Measurements from ENCODE around the gene ITPR1.

ITPR1 gene

DNA sequence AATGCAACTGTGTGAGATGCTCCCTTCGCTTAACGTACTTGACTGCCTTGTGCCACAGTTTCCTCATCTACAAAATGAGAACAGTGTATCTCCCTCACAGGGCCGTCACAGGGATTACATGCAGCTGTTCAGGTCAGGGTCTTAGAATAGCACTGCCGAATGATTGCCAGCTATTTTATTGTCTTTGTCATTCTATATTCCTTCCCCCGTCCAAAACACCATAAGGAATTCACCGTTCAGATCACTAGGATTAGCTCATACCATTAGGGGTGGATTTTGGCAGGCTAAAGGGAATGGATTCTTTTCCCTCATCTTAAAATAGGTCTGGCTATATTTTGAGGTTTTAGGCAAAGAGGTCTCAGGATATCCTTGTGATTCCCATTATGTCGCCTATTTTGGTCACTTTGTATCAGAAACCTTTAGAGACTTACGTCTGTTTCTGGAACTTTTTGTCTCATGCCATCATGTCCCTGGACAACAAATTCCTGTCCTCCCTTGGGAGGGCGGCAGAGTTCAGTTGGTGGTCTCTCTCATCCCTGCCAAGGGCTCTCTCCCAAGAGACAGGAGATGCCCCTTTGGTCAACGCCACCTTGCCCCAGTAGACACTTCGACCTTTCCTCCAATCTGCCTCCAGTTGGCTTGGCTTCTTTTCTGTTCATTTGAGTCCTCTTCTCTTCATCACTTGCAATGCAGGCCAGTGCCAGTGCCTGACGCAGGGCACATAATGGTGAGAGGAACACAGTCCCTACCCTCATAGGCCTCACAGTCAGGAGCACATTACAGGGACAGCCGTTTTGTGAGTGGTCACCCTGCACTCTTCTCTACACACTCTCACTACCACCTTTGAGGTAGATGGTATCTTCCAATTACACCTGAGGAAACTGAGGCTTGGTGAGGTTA, 314.5 kb downstream of the ITPR1 start:
- no peak for DNase-seq (ENCODE audit: low read depth in 2 of 2)

DNA sequence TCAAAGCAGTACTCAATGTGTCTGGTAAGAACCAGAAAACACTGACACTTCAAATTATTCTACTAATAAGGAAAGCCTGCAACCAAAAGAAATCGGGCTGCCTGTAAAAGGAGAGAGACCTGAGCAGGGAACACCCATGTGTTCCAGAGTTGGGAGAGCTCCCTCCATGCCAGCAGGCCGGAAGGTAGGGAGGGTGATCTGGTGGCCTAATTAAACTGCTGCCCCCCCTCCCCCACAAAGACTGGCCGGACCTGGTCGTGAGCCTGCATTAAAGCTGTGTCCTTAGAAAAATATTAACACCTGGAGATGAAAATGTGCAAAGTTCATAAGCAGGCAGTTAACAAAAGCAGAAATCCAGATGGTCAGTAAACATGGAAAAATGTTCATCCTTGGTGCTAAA, 315.5 kb downstream of the ITPR1 start:
- DNase-seq (ENCODE audit: low read depth in 2 of 2) = no peak

DNA sequence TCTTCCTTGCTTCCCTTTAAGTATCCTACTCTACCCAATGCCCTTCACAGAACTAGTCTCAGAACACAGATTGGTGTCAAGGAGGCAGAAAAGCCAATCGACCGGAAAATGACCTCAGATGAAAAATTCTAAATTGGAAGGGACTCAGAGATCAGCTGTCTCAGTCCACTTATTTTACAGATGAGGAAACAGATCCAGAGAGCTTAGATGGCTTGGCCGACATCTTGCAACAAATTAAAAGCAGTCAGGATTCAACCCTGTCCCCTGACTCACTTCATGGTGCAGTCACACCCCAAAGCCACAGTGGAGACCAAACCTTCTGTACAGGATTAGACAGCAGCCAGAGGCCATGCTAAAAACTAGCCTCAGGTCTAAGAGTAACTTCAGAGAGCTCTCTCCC, 316.8 kb downstream of the ITPR1 start:
- no peak for DNase-seq (ENCODE audit: low read depth in 2 of 2)

- DNase-seq (ENCODE audit: low read depth in 2 of 2) = no peak
Measured at GRCh38 chr3:4812591-4812990, 319.4 kb downstream of the ITPR1 start.

DNA sequence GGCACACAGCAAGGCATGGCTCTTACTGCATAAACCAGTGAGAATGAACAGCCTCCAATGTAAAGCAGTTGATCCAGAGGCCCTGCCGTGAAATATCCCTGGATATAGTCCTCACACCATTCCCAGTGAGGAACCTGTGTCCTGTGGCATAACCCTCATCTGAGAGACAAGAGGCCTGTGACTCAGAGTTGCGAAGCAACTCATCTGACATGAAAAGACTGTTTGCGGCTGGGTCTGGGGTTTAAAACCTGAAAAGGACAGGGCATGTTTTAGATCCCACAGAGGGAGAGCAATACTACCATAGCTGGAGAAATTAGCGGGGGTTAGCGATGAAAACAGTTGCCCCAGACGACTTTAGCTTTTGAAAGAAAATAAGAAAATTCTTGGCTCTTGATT, 320.8 kb downstream of the ITPR1 start:
- DNase-seq (ENCODE audit: low read depth in 2 of 2) = no peak

DNA sequence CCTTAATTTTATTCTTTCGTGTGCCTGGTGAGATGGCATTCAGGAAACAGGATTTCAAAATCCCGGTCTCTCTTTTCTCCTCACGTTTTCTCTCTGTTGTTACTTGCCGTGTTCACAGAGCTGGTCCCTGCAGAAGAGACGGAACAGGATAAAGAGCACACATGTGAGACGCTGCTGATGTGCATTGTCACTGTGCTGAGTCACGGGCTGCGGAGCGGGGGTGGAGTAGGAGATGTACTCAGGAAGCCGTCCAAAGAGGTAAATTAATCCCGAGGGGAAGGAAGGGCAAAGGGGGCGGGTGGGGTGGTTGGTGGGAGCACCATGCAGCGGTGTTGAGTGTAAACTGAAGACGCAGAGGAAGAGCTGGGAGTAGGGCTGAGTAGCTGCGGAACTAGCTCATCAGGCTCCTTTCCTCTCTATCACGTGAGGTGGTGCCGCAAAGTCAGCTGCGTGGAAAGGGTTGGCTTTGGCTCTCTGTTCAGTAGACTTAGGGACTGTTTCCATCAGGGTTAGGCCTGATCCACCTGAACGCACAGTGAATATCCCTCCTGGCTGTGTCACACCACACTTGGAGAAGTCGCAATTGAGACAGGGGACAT, 321.3 kb downstream of the ITPR1 start:
- DNase-seq (ENCODE audit: low read depth in 2 of 2) = no peak

GRCh38 chr3:4814904-4815574, 321.9 kb downstream of the ITPR1 start:
- DNase-seq (ENCODE audit: low read depth in 2 of 2) = no peak

- DNase-seq (ENCODE audit: low read depth in 2 of 2) = no peak
Measured at GRCh38 chr3:4816306-4816705, 323.2 kb downstream of the ITPR1 start.

DNA sequence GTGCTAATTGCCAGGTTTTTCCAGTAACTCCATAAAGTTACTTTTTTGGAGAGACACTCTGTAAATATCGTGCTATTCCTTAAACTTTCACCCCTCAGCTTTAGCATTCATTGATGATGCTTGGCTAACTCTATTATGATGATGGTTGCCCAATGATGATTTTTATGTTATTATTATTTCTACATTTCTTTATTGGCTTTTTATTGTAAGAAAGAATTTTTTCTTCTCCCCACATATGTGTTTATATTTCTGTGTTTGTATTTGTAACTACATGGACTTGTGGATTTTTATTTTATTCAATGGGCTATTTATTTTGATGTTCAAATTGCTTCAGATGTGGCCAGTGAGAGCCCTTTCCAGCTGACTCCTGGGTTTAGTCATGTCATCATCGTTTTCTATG, 323.6 kb downstream of the ITPR1 start:
- no peak for DNase-seq (ENCODE audit: low read depth in 2 of 2)

DNA sequence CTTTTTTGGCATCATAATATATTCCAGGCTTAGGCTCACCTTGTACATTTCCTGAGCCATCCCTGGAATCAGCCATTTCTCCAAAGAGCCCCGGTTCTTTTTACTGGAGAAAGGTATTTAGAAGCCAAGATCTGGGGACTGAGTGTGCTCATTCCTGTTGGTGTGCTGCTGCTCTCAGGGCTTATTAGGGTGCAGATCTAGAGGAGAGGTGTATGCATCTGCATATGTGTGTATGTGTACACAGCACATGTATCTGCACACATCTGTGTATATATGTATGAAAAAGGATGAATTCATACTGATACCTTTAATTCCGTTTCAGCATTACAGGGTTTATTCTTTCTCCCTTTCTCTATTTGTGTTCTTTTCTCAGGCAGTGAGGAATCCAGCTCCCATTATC, 324.0 kb downstream of the ITPR1 start:
- no peak for DNase-seq (ENCODE audit: low read depth in 2 of 2)

GRCh38 chr3:4818164-4818563, 325.0 kb downstream of the ITPR1 start:
- no peak for DNase-seq (ENCODE audit: low read depth in 2 of 2)

- DNase-seq (ENCODE audit: low read depth in 2 of 2) = no peak
Measured at GRCh38 chr3:4818986-4819693, 326.0 kb downstream of the ITPR1 start.

DNA sequence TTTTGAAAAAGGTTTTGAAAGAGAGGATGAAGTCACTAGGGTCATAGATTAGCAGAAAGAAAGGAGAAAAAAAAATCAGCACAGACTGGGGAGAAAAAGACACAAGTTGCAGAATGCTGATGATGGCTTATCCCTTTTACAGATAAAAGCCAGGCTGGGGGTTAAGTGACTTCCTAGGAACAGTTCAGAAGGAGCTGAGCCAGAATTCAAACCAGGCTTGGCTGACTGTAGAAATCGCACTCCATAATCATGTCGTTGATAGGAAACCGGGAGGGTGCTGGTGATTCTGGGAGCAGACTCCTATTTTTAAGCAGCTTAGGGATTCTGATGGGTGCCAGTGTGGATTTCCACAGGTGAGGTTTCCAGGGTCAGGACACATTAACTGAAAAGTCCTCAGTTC, 326.6 kb downstream of the ITPR1 start:
- no peak for DNase-seq (ENCODE audit: low read depth in 2 of 2)

DNA sequence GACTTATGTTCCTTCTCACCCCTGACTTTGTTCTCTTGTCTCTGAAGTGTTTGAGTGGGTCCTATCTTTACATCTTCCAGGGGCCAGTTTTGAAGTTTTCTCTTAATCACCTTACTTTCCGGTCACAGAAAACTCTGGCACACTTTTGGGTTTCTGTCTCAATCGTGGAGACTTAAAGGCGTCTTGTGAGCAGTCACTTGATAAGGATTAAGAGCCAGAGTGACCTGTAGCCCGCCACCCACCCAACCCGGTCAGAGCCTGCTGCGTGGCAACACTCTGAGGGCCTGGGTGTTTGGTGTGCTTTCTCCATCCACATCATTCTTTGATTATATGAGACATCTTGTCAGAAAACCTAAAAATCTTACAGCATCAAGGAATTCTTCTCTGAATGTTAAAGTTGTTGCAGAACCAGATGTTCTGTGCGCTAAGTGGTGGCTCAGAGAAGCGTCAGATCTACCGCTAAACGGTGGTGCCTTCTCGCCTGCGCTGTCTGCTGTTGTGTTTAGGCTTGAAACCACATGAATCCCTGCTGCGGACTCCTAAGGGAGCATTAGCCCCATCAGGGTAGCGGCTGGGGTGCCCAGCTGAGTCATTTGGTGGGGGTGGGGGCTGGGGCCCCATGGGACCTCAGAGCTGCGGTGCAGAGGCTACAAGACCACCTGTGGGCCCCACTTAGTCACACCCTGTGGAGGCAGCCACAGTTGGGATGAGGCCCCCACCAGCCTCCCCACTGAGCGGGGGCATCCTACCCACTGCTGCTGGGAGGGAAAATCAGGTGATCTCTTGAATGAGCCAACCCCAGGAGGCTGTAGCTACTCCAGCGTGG, 327.4 kb downstream of the ITPR1 start:
- DNase-seq (ENCODE audit: low read depth in 2 of 2) = peak in 1 of 2 donors; percentile 22

- no peak for DNase-seq (ENCODE audit: low read depth in 2 of 2)
Measured at GRCh38 chr3:4821338-4821737, 328.2 kb downstream of the ITPR1 start.

GRCh38 chr3:4821975-4822374, 328.8 kb downstream of the ITPR1 start:
- DNase-seq (ENCODE audit: low read depth in 2 of 2) = peak; percentile 61 to 74

GRCh38 chr3:4822568-4822967, 329.4 kb downstream of the ITPR1 start:
- DNase-seq (ENCODE audit: low read depth in 2 of 2) = no peak

DNA sequence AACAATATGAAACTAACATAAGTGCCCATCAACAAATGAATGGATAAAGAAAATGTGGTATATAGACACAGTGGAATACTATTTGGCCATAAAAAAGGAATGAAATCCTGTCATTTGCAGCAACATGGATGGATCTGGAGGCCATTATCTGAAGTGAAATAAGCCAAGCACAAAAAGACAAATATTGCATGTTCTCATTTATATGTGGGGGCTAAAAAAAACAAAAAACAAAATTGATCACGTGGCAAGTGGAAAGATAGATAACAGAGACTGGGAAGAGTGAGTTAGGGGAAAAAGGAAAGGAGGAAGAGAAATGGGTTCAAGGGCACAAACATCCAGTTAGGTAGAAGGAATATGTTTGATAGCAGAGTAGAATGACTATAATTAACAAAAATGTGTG, 330.2 kb downstream of the ITPR1 start:
- DNase-seq (ENCODE audit: low read depth in 2 of 2) = no peak

DNA sequence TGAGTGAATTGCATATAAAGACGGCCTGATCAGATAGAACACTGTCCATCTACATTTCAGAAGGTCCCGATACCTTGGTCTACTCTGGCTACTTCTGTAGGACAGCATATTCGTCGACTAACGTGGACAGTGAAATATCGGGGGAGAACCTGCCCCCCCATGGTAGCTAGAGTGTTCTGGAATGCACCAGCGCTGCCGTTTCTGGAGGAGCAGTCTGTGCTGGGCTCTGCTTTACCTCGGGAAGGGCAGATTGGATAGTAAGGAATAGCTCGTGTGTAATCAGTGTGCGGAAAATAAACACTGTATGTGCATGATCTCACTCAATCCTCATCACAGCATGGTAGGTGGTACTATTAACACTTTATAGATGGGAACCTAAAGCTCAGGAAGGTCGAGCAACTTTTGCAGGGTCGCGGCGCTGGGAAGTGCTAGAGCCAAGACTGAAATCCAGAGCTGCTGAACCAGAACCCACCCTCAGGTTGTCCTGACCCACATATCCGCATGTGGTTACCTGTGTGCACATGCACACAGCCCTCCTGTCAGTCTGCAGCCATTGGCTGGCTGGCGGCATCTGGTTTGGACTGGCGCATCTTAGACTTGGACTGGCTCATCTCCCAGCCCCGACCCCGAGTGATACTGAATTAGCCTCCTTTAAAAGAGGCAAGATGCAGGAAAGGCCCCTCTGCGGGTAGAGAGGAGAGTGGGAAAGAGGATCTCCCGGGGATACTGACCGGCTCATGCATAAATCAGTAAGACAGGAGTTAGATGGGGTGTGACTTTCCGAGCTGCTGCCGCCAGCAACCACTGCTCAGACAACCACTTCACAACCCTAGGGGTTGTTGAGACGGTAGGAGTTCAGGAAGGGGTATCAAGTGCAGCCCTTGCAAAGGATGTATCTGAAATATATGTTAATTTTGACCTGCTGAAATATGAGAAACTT, 331.1 kb downstream of the ITPR1 start:
- DNase-seq (ENCODE audit: low read depth in 2 of 2) = no peak

DNA sequence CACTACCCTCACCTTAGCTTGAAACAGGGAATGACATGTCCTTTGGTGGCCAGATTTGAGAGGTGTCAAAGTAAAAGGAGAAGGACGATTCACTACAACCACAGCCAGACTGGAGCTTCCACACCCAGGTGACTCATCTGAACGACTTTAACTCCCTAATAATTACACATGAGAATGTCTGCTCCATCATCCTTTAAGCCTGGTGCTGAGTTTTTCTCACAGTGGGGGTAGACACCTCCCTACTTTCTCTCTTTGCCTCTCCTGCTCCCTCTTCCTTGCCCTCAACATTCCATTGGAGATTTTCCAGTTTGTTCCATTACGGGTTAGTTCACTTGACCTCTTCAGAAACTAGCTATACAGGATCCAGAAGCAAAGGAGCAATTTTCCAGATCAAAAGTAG, 331.8 kb downstream of the ITPR1 start:
- no peak for DNase-seq (ENCODE audit: low read depth in 2 of 2)

Data from activated CD8-positive, alpha-beta memory T cell treated with anti-CD3 and anti-CD28 coated beads for 4 hours (primary cell).